GM21825 (cell line): ENCODE data around the gene OR4A16.

ENCODE experiments used
- ATAC-seq: cut with Tn5 transposase; IDR thresholded peaks from one replicate; pipeline ENCODE4 v1.9.1; 2021; ENCODE audit warnings: mild to moderate bottlenecking, moderate library complexity; ENCODE audit not compliant: unreplicated experiment

Gene OR4A16

GRCh38 chr11:55342901-55343300 is at the start of gene OR4A16:
OR4A16 (plus strand) TSS chr11:55343201; CDS start chr11:55343201, 0 bp downstream.
- ATAC-seq, result no peak

DNA sequence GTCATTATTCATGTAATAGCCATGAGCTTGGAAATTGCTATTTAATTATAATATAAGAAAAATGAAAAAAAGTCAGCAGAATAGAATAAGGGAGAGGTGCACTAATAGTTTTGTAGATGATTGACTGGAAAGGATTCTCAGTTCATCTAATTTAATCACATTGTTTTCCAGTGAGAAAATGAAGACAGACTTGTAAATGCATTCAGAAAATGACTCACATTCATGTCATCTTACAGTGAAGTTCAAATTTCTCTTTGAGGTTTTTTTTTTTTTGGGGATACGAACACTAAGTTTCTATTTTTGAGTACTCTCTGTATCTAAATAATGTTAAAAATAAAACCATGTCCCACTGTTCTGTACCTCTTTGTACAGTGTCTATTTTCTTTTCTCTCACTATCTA is 18.5 kb upstream of the OR4A16 start:
- no peak for ATAC-seq

DNA sequence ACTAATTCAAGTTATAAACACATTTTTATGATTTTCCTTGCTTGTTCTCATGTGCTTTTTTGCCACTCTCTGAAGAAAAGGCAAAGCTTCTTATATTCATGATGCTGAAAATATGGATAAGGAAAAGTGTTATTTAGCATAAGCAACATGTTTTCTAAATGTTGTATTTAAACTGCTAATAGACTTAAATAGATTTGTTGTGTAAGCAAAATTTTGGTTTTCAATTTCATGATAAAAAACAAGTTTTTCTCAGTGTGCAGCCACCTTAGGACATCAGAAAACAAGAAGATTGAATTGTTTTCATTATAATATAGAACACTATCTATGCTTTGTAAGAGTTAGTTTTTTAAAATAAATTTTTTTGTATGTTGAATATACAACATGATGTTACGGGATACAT is 2.3 kb downstream of the OR4A16 start:
- no peak for ATAC-seq

DNA sequence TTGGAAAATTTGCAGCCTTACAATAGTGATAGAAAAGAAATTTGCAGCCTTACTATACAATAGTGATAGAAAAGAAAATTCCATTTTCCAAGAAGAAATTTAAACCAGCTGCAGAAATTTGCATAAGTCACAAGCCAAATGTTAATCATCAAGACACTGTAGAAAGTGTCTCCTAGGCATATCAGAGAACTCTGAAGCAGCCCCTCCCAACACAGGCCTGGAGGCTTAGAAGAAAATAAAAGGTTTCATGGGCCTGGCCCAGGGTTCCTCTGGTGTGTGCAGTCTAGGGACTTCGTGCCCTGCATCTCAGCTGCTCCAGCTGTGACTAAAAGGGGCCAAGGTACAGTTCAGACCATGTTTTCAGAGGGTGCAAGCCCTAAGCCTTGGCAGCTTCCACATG is 6.0 kb downstream of the OR4A16 start:
- no peak for ATAC-seq

GRCh38 chr11:55357560-55358184 is 14.7 kb downstream of the OR4A16 start:
- ATAC-seq, result no peak

- ATAC-seq, result no peak
Observed at GRCh38 chr11:55367674-55368073, 24.7 kb downstream of the OR4A16 start, which contains the start of gene OR4A15. OR4A15 (plus strand) TSS chr11:55367974; CDS start chr11:55367974, 0 bp downstream.
